ENCODE measurements around the gene MAPK8IP3. TPM values are rescaled to one million over a fixed set of nuclear protein-coding genes. Genes with fewer than 3 reads are reported as not detected.
"Not testable (repeated sequence)": the region's sequence is repeated elsewhere in the genome, so short reads cannot be mapped to it uniquely, and the experiment has no call there.

Gene MAPK8IP3
- total RNA-seq, 2 experiments from 2014 or later = 146 to 157 TPM

GRCh38 chr16:1687427-1688316 is 18.3 kb upstream of the MAPK8IP3 start:
- no peak for ATAC-seq (ENCODE audit: low read depth)
- Mint-ChIP-seq H3K36me3 (peaks cover 7% of the 10 kb centered on the region), H3K27me3 (no peaks in the 10 kb centered on the region), H3K27ac (peak overlapping the region; percentile 9), H3K4me3 (no peak overlapping the region), H3K4me1 (peaks cover 2% of the 10 kb centered on the region), H3K9me3 (no peaks in the 10 kb centered on the region)
- POLR2A ChIA-PET = no interaction called here
- no peak for DNase-seq

- H3K27ac Mint-ChIP-seq = no peak overlapping the region
- H3K9me3 Mint-ChIP-seq = no peaks in the 10 kb centered on the region
- no peaks in the 10 kb centered on the region for H3K27me3 Mint-ChIP-seq
- H3K4me3 Mint-ChIP-seq = no peak overlapping the region
- no peak for DNase-seq
- POLR2A ChIA-PET = no interaction called here
- peaks cover 8% of the 10 kb centered on the region for H3K36me3 Mint-ChIP-seq
- ATAC-seq (ENCODE audit: low read depth) = no peak
- peaks cover 2% of the 10 kb centered on the region for H3K4me1 Mint-ChIP-seq
Measured at GRCh38 chr16:1688807-1689560, 17.0 kb upstream of the MAPK8IP3 start.

- POLR2A ChIA-PET = no interaction called here
- H3K27ac Mint-ChIP-seq = no peak overlapping the region
Measured at GRCh38 chr16:1689853-1690252, 16.1 kb upstream of the MAPK8IP3 start.

GRCh38 chr16:1690810-1691209 is 15.2 kb upstream of the MAPK8IP3 start:
- Mint-ChIP-seq H3K9me3 (no peaks in the 10 kb centered on the region), H3K4me3 (no peak overlapping the region), H3K36me3 (peaks cover 10% of the 10 kb centered on the region), H3K27me3 (no peaks in the 10 kb centered on the region), H3K4me1 (peaks cover 2% of the 10 kb centered on the region), H3K27ac (no peak overlapping the region)
- DNase-seq = no peak
- POLR2A ChIA-PET = no interaction called here
- ATAC-seq (ENCODE audit: low read depth) = no peak

More at GRCh38 chr16:1689853-1690252, 16.1 kb upstream of the MAPK8IP3 start:
- Mint-ChIP-seq H3K4me1 (peaks cover 2% of the 10 kb centered on the region), H3K9me3 (no peaks in the 10 kb centered on the region), H3K4me3 (no peak overlapping the region), H3K36me3 (peaks cover 10% of the 10 kb centered on the region), H3K27me3 (no peaks in the 10 kb centered on the region)
- DNase-seq (no peak), ATAC-seq (ENCODE audit: low read depth) (no peak)

GRCh38 chr16:1691276-1691675 is 14.7 kb upstream of the MAPK8IP3 start:
- Mint-ChIP-seq H3K36me3 (peaks cover 10% of the 10 kb centered on the region), H3K27ac (no peak overlapping the region), H3K9me3 (no peaks in the 10 kb centered on the region), H3K4me3 (no peak overlapping the region), H3K4me1 (peaks cover 2% of the 10 kb centered on the region), H3K27me3 (no peaks in the 10 kb centered on the region)
- DNase-seq (no peak), ATAC-seq (ENCODE audit: low read depth) (no peak)
- POLR2A ChIA-PET = no interaction called here

GRCh38 chr16:1691956-1692355 is 14.0 kb upstream of the MAPK8IP3 start:
- Mint-ChIP-seq H3K9me3 (no peaks in the 10 kb centered on the region), H3K4me1 (peaks cover 2% of the 10 kb centered on the region), H3K27me3 (no peaks in the 10 kb centered on the region), H3K36me3 (peaks cover 7% of the 10 kb centered on the region), H3K4me3 (no peak overlapping the region), H3K27ac (no peak overlapping the region)
- DNase-seq (no peak), ATAC-seq (ENCODE audit: low read depth) (no peak)
- POLR2A ChIA-PET = no interaction called here

GRCh38 chr16:1696863-1697262 is 9.1 kb upstream of the MAPK8IP3 start:
- H3K9me3 Mint-ChIP-seq = no peaks in the 10 kb centered on the region
- POLR2A ChIA-PET = no interaction called here
- peaks cover 14% of the 10 kb centered on the region for H3K36me3 Mint-ChIP-seq
- ATAC-seq (ENCODE audit: low read depth) (no peak), DNase-seq (no peak)
- no peak overlapping the region for H3K4me3 Mint-ChIP-seq
- H3K4me1 Mint-ChIP-seq = no peaks in the 10 kb centered on the region
- H3K27ac Mint-ChIP-seq = no peak overlapping the region
- H3K27me3 Mint-ChIP-seq = no peaks in the 10 kb centered on the region

- Mint-ChIP-seq H3K4me3 (no peak overlapping the region), H3K4me1 (no peaks in the 10 kb centered on the region), H3K27me3 (no peaks in the 10 kb centered on the region), H3K36me3 (peaks cover 13% of the 10 kb centered on the region), H3K9me3 (no peaks in the 10 kb centered on the region), H3K27ac (no peak overlapping the region)
- no peak for DNase-seq
- no peak for ATAC-seq (ENCODE audit: low read depth)
- POLR2A ChIA-PET = no interaction called here
Measured at GRCh38 chr16:1698680-1699079, 7.3 kb upstream of the MAPK8IP3 start.

- Mint-ChIP-seq H3K9me3 (no peaks in the 10 kb centered on the region), H3K27me3 (no peaks in the 10 kb centered on the region), H3K4me3 (no peak overlapping the region), H3K4me1 (peaks cover 6% of the 10 kb centered on the region), H3K27ac (no peak overlapping the region), H3K36me3 (peaks cover 11% of the 10 kb centered on the region)
- DNase-seq = no peak
- POLR2A ChIA-PET = interaction anchor here (1.1 kb wide), 1 partner anchor 88 kb away, joined by 3 read pairs; the partner anchor contains the start of genes CRAMP1 and IFT140
- no peak for ATAC-seq (ENCODE audit: low read depth)
Measured at GRCh38 chr16:1700246-1700645, 5.7 kb upstream of the MAPK8IP3 start.

GRCh38 chr16:1701216-1701878 is 4.6 kb upstream of the MAPK8IP3 start:
- no peaks in the 10 kb centered on the region for H3K9me3 Mint-ChIP-seq
- H3K4me1 Mint-ChIP-seq = peaks cover 7% of the 10 kb centered on the region
- peaks cover 9% of the 10 kb centered on the region for H3K36me3 Mint-ChIP-seq
- DNase-seq (no peak), ATAC-seq (ENCODE audit: low read depth) (no peak)
- H3K27me3 Mint-ChIP-seq = no peaks in the 10 kb centered on the region
- POLR2A ChIA-PET = no interaction called here
- peak overlapping the region; percentile 28 for H3K27ac Mint-ChIP-seq
- no peak overlapping the region for H3K4me3 Mint-ChIP-seq

- not testable (repeated sequence) for H3K9me3 Mint-ChIP-seq, H3K36me3 Mint-ChIP-seq, DNase-seq, H3K27me3 Mint-ChIP-seq
- H3K27ac Mint-ChIP-seq = peak overlapping the region; percentile 98
- peaks cover 23% of the 10 kb centered on the region for H3K4me1 Mint-ChIP-seq
- ATAC-seq (ENCODE audit: low read depth) = peak; percentile 26
- peak overlapping the region; percentile 98 for H3K4me3 Mint-ChIP-seq
- POLR2A ChIA-PET = interaction anchor here (0.6 to 2.3 kb wide), 25 partner anchors 25 to 1337 kb away, joined by 3 to 26 read pairs (median 6); partner anchors contain the start of genes CRAMP1, EME2, FAHD1 and HAGH
Measured at GRCh38 chr16:1705324-1705687, 689 bp upstream of the MAPK8IP3 start.

- H3K4me3 Mint-ChIP-seq = peak overlapping the region; percentile 98
- DNase-seq = peak; percentile 44
- no peaks in the 10 kb centered on the region for H3K27me3 Mint-ChIP-seq
- H3K9me3 Mint-ChIP-seq = no peaks in the 10 kb centered on the region
- POLR2A ChIA-PET = interaction anchor here (0.8 to 2.3 kb wide), 26 partner anchors 9 to 449 kb away, joined by 3 to 26 read pairs (median 6); partner anchors contain the start of genes CRAMP1, EME2, FAHD1 and HAGH
- peak; percentile 35 for ATAC-seq (ENCODE audit: low read depth)
- peaks cover 23% of the 10 kb centered on the region for H3K4me1 Mint-ChIP-seq
- peaks cover 2% of the 10 kb centered on the region for H3K36me3 Mint-ChIP-seq
- peak overlapping the region; percentile 86 for H3K27ac Mint-ChIP-seq
Measured at GRCh38 chr16:1706386-1707192, 594 bp downstream of the MAPK8IP3 start.
